GM12891 (cell line): ENCODE data around the gene DDX3Y.

Experiments
- DNase-seq: peaks from one replicate; pipeline ENCODE4 v3.0.0; 2011; ENCODE audit warnings: low spot score; ENCODE audit not compliant: insufficient read length
- FAIRE-seq: peaks from 2 replicates; lab custom pipeline; 2011; peaks lifted over from hg19 to GRCh38; lab: Jason Lieb, UNC
- POLR2AphosphoS5 ChIP-seq: IDR thresholded peaks from 2 replicates; pipeline ENCODE4 v1.6.1; 2011; ENCODE audit warnings: low read depth, low read length, control low read depth
- POU2F2 ChIP-seq: IDR thresholded peaks from 2 replicates; pipeline ENCODE4 v1.6.1; 2011; ENCODE audit warnings: low read depth, mild to moderate bottlenecking, control low read depth, low read length, moderate library complexity
- TAF1 ChIP-seq: IDR thresholded peaks from 2 replicates; pipeline ENCODE4 v1.6.1; 2011; ENCODE audit warnings: low read depth, low read length, control low read depth

Gene DDX3Y

DNA sequence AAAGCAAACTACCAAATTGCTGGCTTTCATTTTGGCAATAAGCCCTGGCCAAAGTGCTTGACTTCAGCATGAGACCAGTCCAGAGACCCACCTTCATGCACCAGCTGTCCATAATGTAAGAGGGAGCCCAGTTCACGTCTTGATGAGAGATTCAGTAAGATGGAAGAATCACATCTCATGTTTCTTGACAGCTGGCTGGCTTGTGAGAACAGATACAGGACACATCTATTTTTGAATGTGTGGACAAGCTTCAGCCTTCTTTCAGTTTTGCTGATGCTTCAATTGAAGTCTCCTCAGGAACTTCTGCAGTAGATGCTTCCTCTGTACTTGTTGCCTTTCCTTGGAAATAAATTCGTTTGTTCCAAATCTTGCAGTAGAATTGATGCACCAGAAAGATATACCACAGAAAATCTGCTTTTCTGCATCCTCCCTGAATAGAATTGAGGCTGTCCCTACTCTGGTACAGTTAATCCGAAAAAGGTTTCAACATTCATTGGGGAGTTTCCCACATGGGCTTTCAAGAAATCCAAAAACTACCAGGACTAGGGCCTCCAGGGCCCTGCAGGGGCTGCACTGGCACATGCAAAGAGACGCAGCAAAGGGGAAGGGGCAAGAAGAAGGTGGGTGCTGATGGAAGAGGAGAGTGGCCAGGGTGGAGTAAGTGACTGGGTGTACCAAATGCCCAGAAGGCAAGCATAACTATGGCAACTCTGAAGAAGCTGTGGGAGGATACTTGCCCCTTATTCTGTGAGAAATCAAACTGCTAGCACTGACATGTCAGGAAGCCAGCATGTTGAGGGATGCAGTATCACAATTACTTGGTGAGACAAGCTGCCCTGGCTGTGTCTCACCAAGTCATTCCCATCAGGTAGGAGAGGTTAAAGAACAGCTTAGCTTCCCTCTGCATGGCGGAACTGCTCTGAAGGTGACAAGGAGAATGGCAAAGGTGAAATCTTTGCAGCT is 37.3 kb downstream of the DDX3Y start:
- FAIRE-seq (peak; percentile 48), DNase-seq (no peak)
- TF ChIP-seq POU2F2 = no peak
- no peak for TF ChIP-seq POLR2AphosphoS5
- no peak for TF ChIP-seq TAF1
